ENCODE data around the gene TBC1D7.

TBC1D7 gene

DNA sequence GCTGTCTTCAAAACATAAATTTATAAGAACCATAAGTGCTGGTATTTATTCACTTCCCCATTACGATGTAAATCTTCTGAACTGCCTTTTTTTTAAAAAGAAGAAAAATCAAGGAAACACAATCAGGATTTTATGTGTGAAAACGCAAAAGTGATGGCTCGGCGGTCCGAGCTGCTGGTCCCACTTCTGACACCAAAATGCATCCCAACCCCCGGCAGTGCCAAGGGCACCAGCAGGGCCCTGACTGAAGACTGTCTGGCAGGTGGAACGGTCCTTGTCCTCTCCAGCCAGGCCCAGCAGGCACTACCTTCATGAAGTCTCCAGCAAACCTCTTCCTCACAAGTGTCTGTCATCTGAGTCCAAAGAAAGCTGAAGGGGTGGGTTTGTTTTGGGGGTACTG, 41.2 kb downstream of the TBC1D7 start:
- no peaks in the 10 kb centered on the region for H3K36me3 ChIP-seq (ENCODE audit: insufficient read depth)

GRCh38 chr6:13286181-13286580, 42.2 kb downstream of the TBC1D7 start:
- Histone ChIP-seq H3K4me1 (ENCODE audit: low read depth, poor library complexity, severe bottlenecking) (no peaks in the 10 kb centered on the region), H3K4me2 (no peak overlapping the region), H3K9ac (no peak overlapping the region), H3K4me3 (IDR thresholded peaks at IDR 0.05; ENCODE audit: insufficient read depth, low read depth, low read length) (no peak overlapping the region), H3K27ac (no peak overlapping the region), H3K79me2 (ENCODE audit: insufficient read depth, low read depth) (no peaks in the 10 kb centered on the region), H4K20me1 (ENCODE audit: insufficient read depth) (no peaks in the 10 kb centered on the region), H3K27me3 (ENCODE audit: insufficient read depth, low read depth) (no peaks in the 10 kb centered on the region), H3K36me3 (ENCODE audit: insufficient read depth) (no peaks in the 10 kb centered on the region), H2AFZ (ENCODE audit: low read depth) (no peak overlapping the region)
- TF ChIP-seq CTCF (conservative IDR thresholded peaks at IDR 0.05; ENCODE audit: low read depth, low read length): no peak

More for the DNA sequence above, 41.2 kb downstream of the TBC1D7 start:
- TF ChIP-seq CTCF (conservative IDR thresholded peaks at IDR 0.05; ENCODE audit: low read depth, low read length): no peak
- H3K27me3 ChIP-seq (ENCODE audit: insufficient read depth, low read depth): no peaks in the 10 kb centered on the region
- H3K79me2 ChIP-seq (ENCODE audit: insufficient read depth, low read depth): no peaks in the 10 kb centered on the region
- no peak overlapping the region for H3K4me2 ChIP-seq
- H3K27ac ChIP-seq: no peak overlapping the region
- H2AFZ ChIP-seq (ENCODE audit: low read depth): no peak overlapping the region
- no peak overlapping the region for H3K9ac ChIP-seq
- H3K4me3 ChIP-seq (IDR thresholded peaks at IDR 0.05; ENCODE audit: insufficient read depth, low read depth, low read length): no peak overlapping the region
- H3K4me1 ChIP-seq (ENCODE audit: low read depth, poor library complexity, severe bottlenecking): no peaks in the 10 kb centered on the region
- H4K20me1 ChIP-seq (ENCODE audit: insufficient read depth): no peaks in the 10 kb centered on the region

DNA sequence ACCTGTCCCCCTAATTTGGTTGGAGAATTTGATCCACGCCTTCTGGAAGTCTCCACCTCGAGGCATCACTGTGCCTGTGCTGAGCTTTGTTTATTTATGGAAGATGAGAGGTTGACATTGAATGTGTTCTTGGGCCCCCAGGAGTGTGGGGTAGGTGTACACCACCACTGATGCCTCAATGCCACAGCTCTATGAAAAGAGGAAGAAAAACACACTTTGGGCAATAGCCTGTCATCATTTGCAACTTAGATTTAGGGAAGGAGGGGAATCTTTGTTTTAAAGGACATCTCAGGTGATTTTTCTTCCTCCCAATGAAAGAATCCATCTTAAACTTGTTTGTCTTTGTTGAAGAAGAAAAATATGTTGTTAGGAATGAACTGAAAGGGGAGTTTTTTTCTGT, 42.6 kb downstream of the TBC1D7 start:
- H3K4me1 ChIP-seq (ENCODE audit: low read depth, poor library complexity, severe bottlenecking): no peaks in the 10 kb centered on the region
- H2AFZ ChIP-seq (ENCODE audit: low read depth): no peak overlapping the region
- no peak overlapping the region for H3K4me2 ChIP-seq
- no peak for TF ChIP-seq CTCF (conservative IDR thresholded peaks at IDR 0.05; ENCODE audit: low read depth, low read length)
- H3K27ac ChIP-seq: no peak overlapping the region
- H4K20me1 ChIP-seq (ENCODE audit: insufficient read depth): no peaks in the 10 kb centered on the region
- no peaks in the 10 kb centered on the region for H3K36me3 ChIP-seq (ENCODE audit: insufficient read depth)
- no peak overlapping the region for H3K9ac ChIP-seq
- H3K27me3 ChIP-seq (ENCODE audit: insufficient read depth, low read depth): no peaks in the 10 kb centered on the region
- no peaks in the 10 kb centered on the region for H3K79me2 ChIP-seq (ENCODE audit: insufficient read depth, low read depth)
- no peak overlapping the region for H3K4me3 ChIP-seq (IDR thresholded peaks at IDR 0.05; ENCODE audit: insufficient read depth, low read depth, low read length)

- Histone ChIP-seq H3K36me3 (ENCODE audit: insufficient read depth) (no peaks in the 10 kb centered on the region), H3K4me2 (no peak overlapping the region)
Measured at GRCh38 chr6:13284646-13285045, 43.7 kb downstream of the TBC1D7 start.

More at GRCh38 chr6:13284646-13285045, 43.7 kb downstream of the TBC1D7 start:
- Histone ChIP-seq H3K79me2 (ENCODE audit: insufficient read depth, low read depth) (no peaks in the 10 kb centered on the region), H3K4me3 (IDR thresholded peaks at IDR 0.05; ENCODE audit: insufficient read depth, low read depth, low read length) (no peak overlapping the region), H4K20me1 (ENCODE audit: insufficient read depth) (no peaks in the 10 kb centered on the region), H3K27ac (no peak overlapping the region), H3K9ac (no peak overlapping the region), H2AFZ (ENCODE audit: low read depth) (no peak overlapping the region), H3K27me3 (ENCODE audit: insufficient read depth, low read depth) (no peaks in the 10 kb centered on the region), H3K4me1 (ENCODE audit: low read depth, poor library complexity, severe bottlenecking) (no peaks in the 10 kb centered on the region)
- no peak for TF ChIP-seq CTCF (conservative IDR thresholded peaks at IDR 0.05; ENCODE audit: low read depth, low read length)
